Stimulated activated CD4-positive, alpha-beta T cell treated with anti-CD3 and anti-CD28 coated beads, Interleukin-15, amount 100 ng/mL, for 24 hours (primary cell): ENCODE results near the gene EXOC3.
"Not testable (repeated sequence)": the region's sequence is repeated elsewhere in the genome, so short reads cannot be mapped to it uniquely, and the experiment has no call there.

Experiments
- DNase-seq: peaks from one replicate; pipeline ENCODE4 v3.0.0-alpha.2; 2020

EXOC3 gene

DNA sequence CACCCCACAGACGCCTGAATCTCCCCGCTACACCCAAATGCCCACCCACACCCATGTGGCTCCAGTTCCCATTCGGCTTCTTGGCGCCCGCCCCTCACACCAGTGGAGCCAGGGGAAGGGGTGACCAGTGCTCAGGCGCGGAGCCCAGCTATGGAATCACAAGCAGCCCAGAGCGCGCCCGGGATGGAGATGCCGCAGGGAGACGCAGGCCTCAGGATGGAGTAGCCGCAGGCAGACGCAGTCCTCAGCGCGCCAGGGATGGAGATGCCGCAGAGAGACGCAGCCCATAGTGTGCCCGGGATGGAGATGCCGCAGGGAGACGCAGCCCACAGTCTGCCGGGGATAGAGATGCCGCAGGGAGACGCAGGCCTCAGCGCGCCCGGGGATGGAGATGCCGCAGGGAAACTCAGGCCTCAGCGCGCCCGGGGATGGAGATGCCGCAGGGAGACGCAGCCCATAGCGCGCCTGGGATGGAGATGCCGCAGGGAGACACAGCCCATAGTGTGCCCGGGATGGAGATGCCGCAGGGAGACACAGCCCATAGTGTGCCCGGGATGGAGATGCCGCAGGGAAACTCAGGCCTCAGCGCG lies 65.1 kb downstream of the EXOC3 start:
- not testable (repeated sequence) for DNase-seq

DNA sequence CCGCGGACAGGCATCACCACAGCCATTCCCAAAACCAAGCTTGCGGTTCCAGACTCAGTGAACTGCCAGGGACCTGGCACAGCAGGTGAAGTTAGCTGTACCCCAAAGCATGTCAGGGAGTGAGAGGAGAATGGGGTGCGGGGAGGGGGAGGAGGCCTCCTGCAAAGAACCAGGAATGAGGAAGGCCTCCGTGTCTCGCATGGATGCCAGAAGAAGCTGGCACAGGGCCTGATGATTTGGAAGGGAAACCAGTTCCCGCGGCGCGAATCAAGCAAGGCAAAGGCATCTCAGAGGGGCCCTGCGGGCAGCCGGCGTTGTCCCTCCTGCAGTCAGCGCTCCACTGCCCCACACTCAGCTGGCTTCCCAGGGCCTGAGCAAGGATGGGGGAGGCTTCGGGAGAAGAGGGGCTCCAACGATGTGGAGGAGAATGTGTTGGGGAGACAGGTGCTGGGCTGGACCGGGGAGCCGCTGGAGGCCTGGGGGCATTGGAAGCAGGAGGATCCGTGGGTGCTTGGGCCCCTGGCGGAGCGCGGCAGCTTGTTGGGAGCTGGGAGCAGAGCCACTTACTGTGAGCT lies 66.7 kb downstream of the EXOC3 start:
- DNase-seq, result no peak

DNA sequence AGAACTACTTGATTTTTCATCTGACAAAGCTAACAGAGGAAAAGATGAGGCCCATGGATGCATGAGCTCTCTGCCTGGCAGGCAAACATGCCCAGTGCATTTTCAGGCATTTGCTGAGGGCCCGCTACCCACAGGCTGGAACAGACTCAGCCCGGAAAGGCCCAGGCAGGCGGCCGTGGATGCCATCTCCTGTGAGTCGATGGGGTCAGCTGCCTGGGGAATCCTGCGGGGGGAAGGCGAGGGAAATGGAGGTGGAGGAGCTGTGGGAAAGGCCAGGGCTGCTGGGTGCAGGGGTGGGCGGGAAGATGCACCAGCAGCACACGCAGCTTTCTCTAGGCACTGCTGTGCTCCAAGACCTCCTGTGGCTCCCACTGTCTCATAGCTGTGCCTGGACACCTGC lies 67.5 kb downstream of the EXOC3 start:
- no peak for DNase-seq

DNA sequence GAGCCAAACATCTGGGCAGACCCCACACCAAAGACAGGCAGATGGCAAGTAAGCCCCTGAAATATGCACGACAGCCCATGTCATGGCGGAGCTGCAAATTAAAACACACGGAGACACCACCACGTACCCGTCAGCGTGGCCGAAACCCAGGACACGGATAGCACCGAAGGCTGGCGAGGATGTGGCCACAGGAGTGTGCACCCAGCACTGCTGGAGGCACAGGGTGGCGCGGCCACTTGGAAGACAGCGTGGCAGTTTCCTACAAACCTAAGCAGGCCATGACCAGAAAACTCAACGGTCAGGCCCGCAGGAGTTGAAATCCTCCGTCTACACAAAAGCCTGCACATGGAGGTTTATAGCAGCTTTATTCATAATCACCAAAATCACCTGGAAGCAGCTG lies 68.5 kb downstream of the EXOC3 start:
- no peak for DNase-seq

DNA sequence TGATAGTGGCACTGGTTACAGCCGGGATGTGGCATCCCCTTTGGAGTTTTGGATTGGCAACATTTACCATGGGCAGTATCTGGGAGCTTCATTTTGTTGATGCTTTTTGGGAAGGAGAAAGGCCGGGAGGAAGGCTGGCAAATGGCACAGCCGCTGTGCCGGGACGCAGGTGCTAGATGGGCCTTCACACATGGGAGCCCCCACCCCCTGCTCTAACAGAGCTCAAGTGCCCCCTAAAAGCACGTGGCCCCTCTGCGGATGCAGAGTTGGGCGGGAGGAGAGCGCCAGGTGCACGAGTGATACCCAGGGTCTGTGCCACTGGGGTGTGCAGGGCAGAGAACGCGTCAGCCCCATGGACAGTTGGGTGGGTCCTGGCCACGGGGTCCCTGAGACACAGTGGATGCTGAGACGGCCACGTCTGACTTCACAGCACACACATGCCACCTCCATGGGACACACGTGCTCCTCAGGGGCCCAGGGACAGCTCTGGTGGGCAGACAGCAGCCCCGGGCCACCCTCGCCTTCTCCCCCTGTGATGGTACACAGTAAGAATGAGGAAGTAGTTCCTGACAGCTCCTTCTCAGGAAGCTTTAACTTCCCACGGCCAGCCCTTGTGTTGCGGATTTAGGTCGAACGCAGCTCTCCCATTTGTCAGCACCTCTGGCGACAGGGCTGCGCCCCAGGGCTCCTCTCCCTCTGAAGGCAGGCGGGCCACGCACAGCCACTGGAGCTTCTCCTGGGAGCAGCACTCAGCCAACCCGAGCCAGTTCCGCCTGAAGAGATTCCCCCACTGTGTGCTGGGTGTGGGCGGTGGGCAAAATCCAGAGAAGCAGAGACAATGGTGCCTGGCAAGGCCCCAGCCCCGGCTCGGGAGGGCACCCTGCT lies 70.5 kb downstream of the EXOC3 start:
- DNase-seq, result no peak

DNA sequence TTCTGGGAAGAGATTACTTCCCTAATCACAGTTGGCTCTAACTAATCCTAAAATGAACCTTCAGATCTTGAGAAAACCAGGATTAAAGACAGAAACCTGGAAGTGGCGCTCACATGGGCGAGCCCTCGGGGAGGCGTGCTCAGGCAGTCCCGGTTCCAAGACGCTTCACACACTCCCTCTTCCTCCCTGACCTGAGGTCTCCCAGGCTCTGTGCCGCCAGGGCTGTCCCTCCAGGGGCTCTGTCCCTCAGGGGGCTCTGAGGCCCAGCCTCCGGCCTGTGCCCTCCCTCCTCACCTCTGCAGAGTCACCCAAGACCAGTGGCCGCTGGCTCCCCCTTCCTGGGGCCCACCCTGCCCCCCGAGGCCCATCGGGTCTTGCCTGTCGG lies 71.1 kb downstream of the EXOC3 start:
- no peak for DNase-seq

DNA sequence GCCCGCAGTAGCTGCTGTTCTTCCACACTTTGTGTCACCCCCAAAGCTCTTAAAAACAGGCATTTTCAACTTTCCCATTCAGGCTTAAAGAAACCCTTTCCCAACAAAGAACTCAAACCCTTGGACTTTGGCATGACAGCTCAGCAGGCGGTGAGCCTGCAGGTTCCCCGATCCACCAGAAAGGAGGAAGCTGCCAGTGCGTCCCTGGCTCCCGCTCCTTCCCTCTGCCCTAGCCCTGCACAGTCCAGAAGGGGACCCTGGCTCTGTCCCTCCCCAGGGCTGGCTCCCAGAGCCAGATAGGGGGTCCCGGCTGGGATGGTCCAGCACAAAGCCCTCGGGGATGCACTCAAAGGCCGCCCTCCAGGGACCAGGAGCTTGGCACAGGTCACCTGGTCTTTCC lies 71.7 kb downstream of the EXOC3 start:
- DNase-seq, result no peak

DNA sequence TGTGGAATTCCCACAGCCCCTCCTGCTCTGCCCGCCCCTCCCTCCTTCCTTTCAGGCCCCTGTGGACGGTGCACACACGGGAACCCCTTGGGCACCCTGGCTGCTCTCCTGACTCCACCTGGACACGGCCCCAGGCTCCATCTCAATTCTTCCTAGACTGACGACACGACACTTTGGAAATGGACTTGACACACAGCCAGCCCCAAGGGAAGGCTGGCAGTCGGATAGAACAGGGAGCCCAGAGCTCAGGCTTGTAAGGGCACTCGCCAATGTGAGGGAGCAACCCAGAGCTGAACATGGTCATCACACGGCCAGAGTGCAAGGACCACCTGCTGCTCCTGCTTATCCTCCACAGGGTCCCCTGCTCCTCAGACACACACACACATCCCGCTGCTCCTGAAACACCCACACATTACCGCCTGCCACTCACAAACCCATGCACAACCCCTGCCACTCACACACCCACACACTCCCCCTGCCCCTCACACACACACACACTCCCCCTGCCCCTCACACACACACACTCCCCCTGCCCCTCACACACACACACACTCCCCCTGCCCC lies 72.4 kb downstream of the EXOC3 start:
- DNase-seq, result no peak

DNA sequence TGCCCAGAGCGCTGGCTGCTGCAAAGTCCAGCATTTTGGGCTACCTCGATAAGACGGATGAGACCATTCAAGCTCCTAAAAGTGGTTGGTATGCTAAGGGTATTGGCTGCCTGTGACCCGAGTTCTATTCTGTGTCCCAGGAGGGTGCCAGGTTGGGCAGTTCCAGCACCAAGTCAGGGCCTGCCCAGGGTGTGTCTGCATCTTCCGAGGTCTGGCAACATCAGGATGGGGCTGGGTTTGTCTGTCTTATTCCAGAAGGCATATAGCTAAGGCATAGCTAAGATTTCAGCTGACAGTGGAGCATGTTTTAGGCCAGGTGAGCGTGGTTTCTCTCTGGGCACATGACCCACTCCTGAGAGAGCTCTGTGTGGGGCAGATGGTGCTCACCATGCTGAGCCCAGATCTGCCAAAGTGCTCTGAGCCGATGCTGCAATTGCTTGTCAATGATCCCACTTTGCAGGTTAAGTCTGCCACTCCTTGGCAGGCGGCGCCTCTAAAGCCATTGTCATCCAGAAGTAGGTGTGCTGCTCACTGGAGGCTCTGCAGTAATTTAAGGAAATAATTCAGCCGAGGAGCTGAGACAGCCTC lies 73.5 kb downstream of the EXOC3 start:
- DNase-seq, result no peak
